ENCODE data around the gene PGM1. TPM values are rescaled to one million over a fixed set of nuclear protein-coding genes. Genes with fewer than 3 reads are reported as not detected.

The PGM1 gene
- total RNA-seq, 4 donors from 2014 or later, result 36.7 to 57.0 (median 50.8) TPM

DNA sequence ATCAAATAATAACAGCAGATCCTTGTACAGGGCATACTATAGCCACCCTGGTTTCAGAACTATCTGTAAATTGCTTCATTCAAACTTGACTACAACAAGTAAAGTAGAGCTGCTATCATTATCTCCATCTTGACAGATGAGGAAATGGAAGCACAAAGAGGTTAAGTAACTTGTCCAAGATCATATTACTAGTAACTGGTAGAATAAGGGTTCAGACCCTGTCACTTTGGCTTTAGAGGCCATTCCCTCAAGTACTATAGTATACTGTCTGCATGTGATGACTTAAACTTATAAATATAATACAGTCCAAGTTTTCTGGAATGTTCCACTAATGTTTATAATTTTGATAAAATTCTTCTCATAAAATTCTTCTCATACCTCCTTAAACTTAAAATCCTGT lies 24.8 kb downstream of the PGM1 start:
- DNase-seq (ENCODE audit: low spot score in 2 of 2), result no peak
- TF ChIP-seq POLR2A (IDR thresholded peaks at IDR 0.05) (no peak), EP300 (IDR thresholded peaks at IDR 0.05) (no peak)
- TF ChIP-seq, protein P1, sequence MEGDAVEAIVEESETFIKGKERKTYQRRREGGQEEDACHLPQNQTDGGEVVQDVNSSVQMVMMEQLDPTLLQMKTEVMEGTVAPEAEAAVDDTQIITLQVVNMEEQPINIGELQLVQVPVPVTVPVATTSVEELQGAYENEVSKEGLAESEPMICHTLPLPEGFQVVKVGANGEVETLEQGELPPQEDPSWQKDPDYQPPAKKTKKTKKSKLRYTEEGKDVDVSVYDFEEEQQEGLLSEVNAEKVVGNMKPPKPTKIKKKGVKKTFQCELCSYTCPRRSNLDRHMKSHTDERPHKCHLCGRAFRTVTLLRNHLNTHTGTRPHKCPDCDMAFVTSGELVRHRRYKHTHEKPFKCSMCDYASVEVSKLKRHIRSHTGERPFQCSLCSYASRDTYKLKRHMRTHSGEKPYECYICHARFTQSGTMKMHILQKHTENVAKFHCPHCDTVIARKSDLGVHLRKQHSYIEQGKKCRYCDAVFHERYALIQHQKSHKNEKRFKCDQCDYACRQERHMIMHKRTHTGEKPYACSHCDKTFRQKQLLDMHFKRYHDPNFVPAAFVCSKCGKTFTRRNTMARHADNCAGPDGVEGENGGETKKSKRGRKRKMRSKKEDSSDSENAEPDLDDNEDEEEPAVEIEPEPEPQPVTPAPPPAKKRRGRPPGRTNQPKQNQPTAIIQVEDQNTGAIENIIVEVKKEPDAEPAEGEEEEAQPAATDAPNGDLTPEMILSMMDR (IDR thresholded peaks at IDR 0.05), result no peak

DNA sequence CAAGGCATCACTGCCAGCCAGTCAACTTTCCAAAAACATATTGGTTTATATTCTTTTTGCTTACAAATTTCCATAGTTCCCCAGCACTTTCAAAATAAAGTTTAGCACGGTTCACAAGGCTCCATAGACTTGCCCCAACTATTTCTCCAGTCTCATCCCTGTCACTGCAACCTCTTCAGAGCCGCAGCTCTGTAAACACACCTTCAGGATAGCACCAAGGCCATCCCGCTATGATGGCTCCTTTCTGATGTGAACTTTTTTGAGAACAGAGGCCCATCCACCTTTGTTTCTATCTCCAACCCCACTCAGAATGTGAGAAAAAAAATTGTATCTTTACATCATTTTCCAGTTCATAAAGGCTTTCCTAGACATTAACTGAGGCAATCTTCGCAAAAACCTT lies 26.3 kb downstream of the PGM1 start:
- H3K9me3 ChIP-seq, result no peaks in the 10 kb centered on the region
- H3K36me3 ChIP-seq, result no peaks in the 10 kb centered on the region
- DNase-seq (ENCODE audit: low spot score in 2 of 2), result no peak
- no peak overlapping the region for H3K27ac ChIP-seq
- H3K4me3 ChIP-seq, result no peak overlapping the region
- no peaks in the 10 kb centered on the region for H3K27me3 ChIP-seq
- no peak for TF ChIP-seq EP300 (IDR thresholded peaks at IDR 0.05)
- TF ChIP-seq, protein P1 (IDR thresholded peaks at IDR 0.05), result no peak
- TF ChIP-seq POLR2A (IDR thresholded peaks at IDR 0.05), result no peak
- H3K4me1 ChIP-seq, result peaks cover 0 to 15% (median 5%) of the 10 kb centered on the region in 4 donors
- 95 to 98% methylated on average over 4 of the region's 4 CpGs for WGBS, 2 donors

More for the DNA sequence above, 24.8 kb downstream of the PGM1 start:
- no peak overlapping the region for H3K4me3 ChIP-seq
- no peaks in the 10 kb centered on the region for H3K27me3 ChIP-seq
- H3K4me1 ChIP-seq, result peaks cover 0 to 15% (median 5%) of the 10 kb centered on the region in 4 donors
- H3K27ac ChIP-seq, result no peak overlapping the region
- no peaks in the 10 kb centered on the region for H3K9me3 ChIP-seq
- no peaks in the 10 kb centered on the region for H3K36me3 ChIP-seq

DNA sequence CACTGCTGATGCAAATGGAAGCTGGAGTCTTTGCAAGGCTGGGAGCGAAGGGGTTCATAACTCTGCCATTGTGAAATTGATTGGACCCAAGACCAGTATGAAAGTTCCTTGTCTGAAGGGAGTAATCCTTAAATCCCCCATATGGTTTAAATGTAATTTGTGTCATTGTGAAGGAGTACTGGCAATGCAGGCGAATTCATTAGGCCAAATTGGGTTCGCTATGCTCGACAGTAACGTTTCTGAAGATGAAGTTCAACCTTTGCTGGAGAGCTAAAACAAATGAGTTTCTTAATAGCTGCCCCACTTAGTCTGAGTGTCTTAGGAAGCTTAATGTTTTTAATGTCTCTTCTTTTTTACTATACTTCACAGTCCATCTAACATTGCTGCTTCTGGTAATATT lies 27.5 kb downstream of the PGM1 start:
- TF ChIP-seq, protein P1 (IDR thresholded peaks at IDR 0.05), result no peak
- TF ChIP-seq POLR2A (IDR thresholded peaks at IDR 0.05) (no peak), EP300 (IDR thresholded peaks at IDR 0.05) (no peak)
- Histone ChIP-seq H3K27ac (no peak overlapping the region), H3K27me3 (no peaks in the 10 kb centered on the region), H3K4me3 (no peak overlapping the region), H3K36me3 (no peaks in the 10 kb centered on the region), H3K4me1 (peaks cover 0 to 18% (median 5%) of the 10 kb centered on the region in 4 donors), H3K9me3 (no peaks in the 10 kb centered on the region)
- no peak for DNase-seq (ENCODE audit: low spot score in 2 of 2)
- WGBS, 2 donors, result 99 to 100% methylated on average over 5 of the region's 5 CpGs

DNA sequence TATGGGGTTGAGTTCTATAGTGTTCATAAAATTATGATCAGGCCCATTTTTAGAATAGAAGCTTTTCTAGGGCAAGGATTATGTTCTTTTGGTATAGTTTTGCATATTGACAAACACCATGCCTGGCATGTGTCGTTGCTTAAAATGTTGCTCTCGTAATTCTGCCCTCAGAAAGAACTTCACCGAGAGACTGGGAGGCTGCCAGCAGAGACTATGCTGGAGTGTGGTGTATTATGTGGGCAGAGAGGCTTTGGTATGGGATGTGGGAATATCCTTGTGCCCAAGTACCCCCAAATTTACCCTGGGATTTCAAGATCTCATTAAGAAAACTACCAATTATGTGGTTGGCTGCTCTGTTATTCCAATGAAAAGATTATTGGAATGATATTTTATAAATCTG lies 27.9 kb downstream of the PGM1 start:
- Histone ChIP-seq H3K36me3 (no peaks in the 10 kb centered on the region), H3K9me3 (no peaks in the 10 kb centered on the region), H3K27me3 (no peaks in the 10 kb centered on the region), H3K27ac (no peak overlapping the region), H3K4me3 (no peak overlapping the region), H3K4me1 (peaks cover 0 to 18% (median 3%) of the 10 kb centered on the region in 4 donors)
- DNase-seq (ENCODE audit: low spot score in 2 of 2), result no peak
- WGBS, 2 donors, result 61 to 71% methylated on average over 3 of the region's 3 CpGs
- no peak for TF ChIP-seq POLR2A (IDR thresholded peaks at IDR 0.05)

DNA sequence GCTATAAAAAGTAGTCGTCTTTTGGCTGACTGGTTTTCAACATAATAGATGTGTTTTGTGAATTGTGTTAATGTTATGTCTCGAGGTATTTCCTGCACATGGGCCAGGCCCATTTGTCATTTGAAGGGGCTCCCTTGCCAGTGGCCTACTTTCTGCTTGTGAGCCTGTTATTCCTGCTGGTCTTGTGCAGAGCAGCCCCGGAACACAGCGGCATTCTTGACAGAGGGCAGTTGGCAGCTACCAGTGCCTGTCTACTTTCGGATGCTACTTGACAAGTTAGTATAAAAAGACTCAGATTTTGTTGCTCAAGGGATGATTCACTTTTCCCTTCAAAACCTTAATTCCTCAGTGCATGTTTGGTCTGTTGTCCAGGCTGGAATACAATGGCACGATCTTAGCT lies 28.5 kb downstream of the PGM1 start:
- no peak for TF ChIP-seq POLR2A (IDR thresholded peaks at IDR 0.05)
- TF ChIP-seq EP300 (IDR thresholded peaks at IDR 0.05), result no peak
- TF ChIP-seq, protein P1 (IDR thresholded peaks at IDR 0.05), result no peak
- H3K9me3 ChIP-seq, result no peaks in the 10 kb centered on the region
- H3K36me3 ChIP-seq, result no peaks in the 10 kb centered on the region
- no peak overlapping the region for H3K27ac ChIP-seq
- H3K27me3 ChIP-seq, result no peaks in the 10 kb centered on the region
- no peak for DNase-seq (ENCODE audit: low spot score in 2 of 2)
- 45 to 59% methylated on average over 6 of the region's 6 CpGs for WGBS, 2 donors
- peaks cover 0 to 21% (median 0%) of the 10 kb centered on the region in 4 donors for H3K4me1 ChIP-seq
- H3K4me3 ChIP-seq, result no peak overlapping the region
